RWPE1 (cell line): ENCODE results near the gene MAPK8IP3.
"Not testable (repeated sequence)": the region's sequence is repeated elsewhere in the genome, so short reads cannot be mapped to it uniquely, and the experiment has no call there.

Experiments
- CTCF ChIA-PET: fragments of 350-600 bp; sonication (Branson Sonifier 250); formaldehyde crosslinking; extraction: SDS; loops from one replicate; lab custom pipeline; 2021; lab: Yijun Ruan, JAX
- POLR2A ChIA-PET: fragments of 400-600 bp; formaldehyde crosslinking; extraction: SDS; loops from one replicate; lab custom pipeline; 2020; ENCODE audit warnings: antibody characterized with exemption; ENCODE audit not compliant: low non-redundant PET; lab: Yijun Ruan, JAX
- DNase-seq: peaks from one replicate; pipeline ENCODE4 v3.0.0; 2012; ENCODE audit warnings: low spot score
- H3K27ac ChIP-seq: fragments of 450-650 bp; 2 replicates; pipeline ENCODE4 v1.5.1; 2017
- TF ChIP-seq, protein P1 (sequence below): fragments of 450-650 bp; conservative IDR thresholded peaks from 2 replicates; pipeline ENCODE4 v1.5.1; 2017; ENCODE audit warnings: low read depth, mild to moderate bottlenecking

Gene MAPK8IP3

GRCh38 chr16:1792836-1793577, 87.0 kb downstream of the MAPK8IP3 start:
- DNase-seq: no peak
- ChIA-PET CTCF (interaction anchor here (0.6 kb wide), 1 partner anchor 476 kb away, joined by 3 read pairs; no protein-coding TSS in a partner anchor), POLR2A (no interaction called here)
- TF ChIP-seq, protein P1, sequence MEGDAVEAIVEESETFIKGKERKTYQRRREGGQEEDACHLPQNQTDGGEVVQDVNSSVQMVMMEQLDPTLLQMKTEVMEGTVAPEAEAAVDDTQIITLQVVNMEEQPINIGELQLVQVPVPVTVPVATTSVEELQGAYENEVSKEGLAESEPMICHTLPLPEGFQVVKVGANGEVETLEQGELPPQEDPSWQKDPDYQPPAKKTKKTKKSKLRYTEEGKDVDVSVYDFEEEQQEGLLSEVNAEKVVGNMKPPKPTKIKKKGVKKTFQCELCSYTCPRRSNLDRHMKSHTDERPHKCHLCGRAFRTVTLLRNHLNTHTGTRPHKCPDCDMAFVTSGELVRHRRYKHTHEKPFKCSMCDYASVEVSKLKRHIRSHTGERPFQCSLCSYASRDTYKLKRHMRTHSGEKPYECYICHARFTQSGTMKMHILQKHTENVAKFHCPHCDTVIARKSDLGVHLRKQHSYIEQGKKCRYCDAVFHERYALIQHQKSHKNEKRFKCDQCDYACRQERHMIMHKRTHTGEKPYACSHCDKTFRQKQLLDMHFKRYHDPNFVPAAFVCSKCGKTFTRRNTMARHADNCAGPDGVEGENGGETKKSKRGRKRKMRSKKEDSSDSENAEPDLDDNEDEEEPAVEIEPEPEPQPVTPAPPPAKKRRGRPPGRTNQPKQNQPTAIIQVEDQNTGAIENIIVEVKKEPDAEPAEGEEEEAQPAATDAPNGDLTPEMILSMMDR: no peak
- H3K27ac ChIP-seq: no peak overlapping the region

- CTCF ChIA-PET: no interaction called here
These were observed 87.7 kb downstream of the MAPK8IP3 start, which contains the start of gene IGFALS for GRCh38 chr16:1793578-1794220. IGFALS (minus strand) TSS chr16:1793705; CDS start chr16:1793652, 53 bp downstream.

DNA sequence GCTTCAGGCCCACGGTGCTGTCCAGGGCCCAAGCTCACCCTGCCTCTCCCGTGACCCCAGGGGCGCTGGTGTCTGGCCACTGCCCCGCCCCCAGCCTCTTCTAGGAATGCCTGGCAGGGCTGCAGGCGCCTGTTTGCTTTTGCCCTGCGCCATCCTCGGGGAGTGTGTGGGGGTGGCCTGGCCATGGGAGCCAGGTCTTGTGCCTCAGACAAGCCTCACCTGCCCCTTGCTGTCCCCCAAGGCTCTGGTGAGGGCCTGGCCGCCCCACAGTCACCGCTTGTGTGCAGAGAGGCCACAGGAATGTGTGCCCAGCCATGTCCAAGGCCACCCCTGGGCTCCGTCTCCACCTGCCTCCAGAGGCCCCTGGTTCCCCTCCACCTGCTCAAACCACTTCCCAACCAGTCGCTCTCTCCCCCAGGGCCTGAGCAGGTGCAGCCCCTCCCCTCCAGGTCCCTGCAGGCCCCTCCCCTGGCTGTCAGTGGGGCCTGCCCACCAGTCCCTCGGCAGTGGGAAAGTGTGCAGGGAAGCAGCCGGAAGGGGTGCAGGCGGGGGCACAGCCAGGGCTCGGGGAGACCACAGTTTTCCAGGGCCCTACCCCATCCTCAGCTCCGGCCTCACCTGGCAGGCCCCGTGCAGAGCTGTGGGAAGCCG, 88.4 kb downstream of the MAPK8IP3 start:
- CTCF ChIA-PET: no interaction called here

More at GRCh38 chr16:1793578-1794220, 87.7 kb downstream of the MAPK8IP3 start, which contains the start of gene IGFALS:
- POLR2A ChIA-PET: no interaction called here
- TF ChIP-seq, protein P1: no peak
- DNase-seq: no peak
- no peak within 1 kb of the TSS for H3K27ac ChIP-seq

DNA sequence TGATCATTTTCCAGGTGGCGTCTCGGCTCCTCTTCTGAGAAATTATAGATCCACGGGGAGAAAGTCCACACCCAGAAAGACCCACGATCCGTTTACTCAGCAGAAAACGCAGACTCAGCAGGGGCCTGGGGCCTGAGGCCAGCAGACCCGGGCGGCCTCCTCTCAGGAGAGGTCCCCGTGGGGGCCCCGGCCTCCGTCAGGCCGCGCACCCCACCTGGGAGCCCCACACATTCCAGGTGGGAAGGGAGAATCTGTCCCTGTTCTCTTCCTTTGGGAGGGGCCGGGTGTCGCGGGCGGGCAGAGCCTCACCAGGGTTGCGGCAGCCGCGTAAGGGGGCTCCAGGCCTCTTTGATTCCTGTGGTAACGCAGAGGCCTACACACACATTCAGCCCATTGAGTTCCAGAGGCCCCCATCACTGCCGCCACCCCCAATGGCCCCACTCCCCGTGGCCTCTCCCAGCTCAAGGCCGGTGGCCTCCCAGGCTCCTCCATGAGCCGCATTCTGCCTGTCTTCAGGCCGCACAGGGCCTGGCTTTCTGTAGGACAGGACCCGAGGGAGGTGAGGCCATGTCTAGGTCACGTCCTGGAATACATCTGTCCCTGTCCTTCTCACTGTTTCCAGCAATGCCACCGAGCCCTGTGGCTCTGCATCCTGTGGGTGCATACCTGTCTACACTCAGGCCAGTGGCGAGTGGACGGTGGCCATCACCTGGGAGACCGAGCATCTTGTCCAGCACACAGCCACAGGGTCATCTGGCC, 89.1 kb downstream of the MAPK8IP3 start:
- CTCF ChIA-PET: no interaction called here
- POLR2A ChIA-PET: no interaction called here

More for the DNA sequence above, 88.4 kb downstream of the MAPK8IP3 start:
- no peak for DNase-seq
- H3K27ac ChIP-seq: no peak overlapping the region
- TF ChIP-seq, protein P1: no peak
- POLR2A ChIA-PET: no interaction called here

DNA sequence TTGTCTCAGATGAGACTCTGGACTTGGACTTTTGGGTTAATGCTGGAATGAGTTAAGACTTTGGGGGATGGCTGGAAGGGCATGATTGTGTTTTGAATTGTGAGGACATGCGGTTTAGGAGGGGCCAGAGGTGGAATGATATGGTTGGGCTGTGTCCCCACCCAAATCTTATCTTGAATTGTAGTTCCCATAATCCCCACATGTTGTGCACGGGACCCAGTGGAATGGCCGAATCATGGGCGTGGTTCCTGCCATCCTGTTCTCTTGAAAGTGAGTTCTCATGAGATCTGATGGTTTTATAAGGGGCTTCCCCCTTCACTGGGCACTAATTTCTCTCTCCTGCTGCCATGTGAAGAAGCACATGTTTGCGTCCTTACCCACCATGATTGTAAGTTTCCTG, 93.3 kb downstream of the MAPK8IP3 start:
- H3K27ac ChIP-seq, CTCF ChIA-PET, POLR2A ChIA-PET, DNase-seq: not testable (repeated sequence)

More for the DNA sequence above, 89.1 kb downstream of the MAPK8IP3 start:
- DNase-seq: no peak
- TF ChIP-seq, protein P1: no peak
- no peak overlapping the region for H3K27ac ChIP-seq

GRCh38 chr16:1800701-1801100, 94.7 kb downstream of the MAPK8IP3 start:
- ChIA-PET CTCF (interaction anchor here (0.6 kb wide), 1 partner anchor 470 kb away, joined by 3 read pairs; no protein-coding TSS in a partner anchor), POLR2A (no interaction called here)
- DNase-seq: no peak
- no peak overlapping the region for H3K27ac ChIP-seq
- TF ChIP-seq, protein P1: no peak
